Aorta (tissue), 5 donors: ENCODE data around the gene LDLRAD4. TPM values are rescaled to one million over a fixed set of nuclear protein-coding genes. Genes with fewer than 3 reads are reported as not detected.

Source experiments
- ATAC-seq: fragments of 200-7000 bp; cut with Tn5 transposase; one replicate; pipeline ENCODE4 v1.9.1; 2022; ENCODE audit warnings: moderate library complexity; ENCODE audit not compliant: low FRiP score
- DNase-seq, 2 donors: peaks; one replicate each; pipeline ENCODE4 v3.0.0-alpha.2; 2020
- H3K27ac ChIP-seq, 2 donors: one replicate each; pipeline ENCODE4 v1.5.1; 2013; ENCODE audit warnings: low read length in 2 of 2, mild to moderate bottlenecking in 2 of 2, moderate library complexity in 2 of 2, control low read depth in 1 of 2, inconsistent platforms in 1 of 2, low read depth in 1 of 2
- H3K27me3 ChIP-seq, 2 donors: one replicate each; pipeline ENCODE4 v1.6.1; 2013; ENCODE audit warnings: control low read depth in 1 of 2, low read length in 1 of 2, mild to moderate bottlenecking in 1 of 2, moderate library complexity in 1 of 2; ENCODE audit not compliant: insufficient read depth in 2 of 2, control insufficient read depth in 1 of 2
- H3K36me3 ChIP-seq, 2 donors: one replicate each; pipeline ENCODE4 v1.6.1; 2013; ENCODE audit warnings: control low read depth in 1 of 2, low read length in 1 of 2, mild to moderate bottlenecking in 1 of 2; ENCODE audit not compliant: insufficient read depth in 2 of 2, control insufficient read depth in 1 of 2
- H3K4me1 ChIP-seq, 2 donors: one replicate each; pipeline ENCODE4 v1.6.1; 2013; ENCODE audit warnings: low read length in 2 of 2, control low read depth in 1 of 2, mild to moderate bottlenecking in 1 of 2, moderate library complexity in 1 of 2; ENCODE audit not compliant: insufficient read depth in 2 of 2, control insufficient read depth in 1 of 2
- H3K4me3 ChIP-seq, 2 donors: one replicate each; pipeline ENCODE4 v1.5.1; 2013; ENCODE audit warnings: low read length in 2 of 2, control low read depth in 1 of 2, mild to moderate bottlenecking in 1 of 2
- H3K9me3 ChIP-seq: one replicate; pipeline ENCODE4 v1.6.1; 2013; ENCODE audit warnings: mild to moderate bottlenecking, low read length; ENCODE audit not compliant: control insufficient read depth
- WGBS, 2 donors: extraction: QIAGEN DNeasy Blood & Tissue Kit; methylation state at CpG; one replicate each; pipeline ENCODE4 v1.1.7; 2013; 5-methylcytosine and 5-hydroxymethylcytosine counted together
- intact Hi-C, 2 donors: fragments of 100-400 bp; cut with DNase I; formaldehyde crosslinking; loops; one replicate each; pipeline versions ENCODE4 v1.14.2 to v1.15.0; 2022
- polyA plus RNA-seq, 2 donors: library from polyadenylated mRNA; stranded (reverse); fragments of 200-250 nt; gene quantifications; one replicate each; pipeline ENCODE4 v1.2.3, GENCODE V29; 2013
- total RNA-seq, 2 donors: library from RNA; stranded (reverse); fragmentation: NEBNext Ultra II Directional; extraction: Animal tissue kit (Norgen Biotek cat#: 25700); gene quantifications; one replicate each; pipeline ENCODE4 v1.2.1, GENCODE V29; 2021
- donor health status: healthy with polysubstance abuse.
- donor health status: Bipolar disorder and iron deficiency.
- donor health status: DM: no; HTN: no; CAD: no.
- donor health status: DM: no; HTN: no; CAD: no.
- donor health status: DM: yes; HTN: yes; CAD: no.

LDLRAD4 gene
- total and polyA plus RNA-seq, 4 donors = 7.0 to 112 (median 36.9) TPM

DNA sequence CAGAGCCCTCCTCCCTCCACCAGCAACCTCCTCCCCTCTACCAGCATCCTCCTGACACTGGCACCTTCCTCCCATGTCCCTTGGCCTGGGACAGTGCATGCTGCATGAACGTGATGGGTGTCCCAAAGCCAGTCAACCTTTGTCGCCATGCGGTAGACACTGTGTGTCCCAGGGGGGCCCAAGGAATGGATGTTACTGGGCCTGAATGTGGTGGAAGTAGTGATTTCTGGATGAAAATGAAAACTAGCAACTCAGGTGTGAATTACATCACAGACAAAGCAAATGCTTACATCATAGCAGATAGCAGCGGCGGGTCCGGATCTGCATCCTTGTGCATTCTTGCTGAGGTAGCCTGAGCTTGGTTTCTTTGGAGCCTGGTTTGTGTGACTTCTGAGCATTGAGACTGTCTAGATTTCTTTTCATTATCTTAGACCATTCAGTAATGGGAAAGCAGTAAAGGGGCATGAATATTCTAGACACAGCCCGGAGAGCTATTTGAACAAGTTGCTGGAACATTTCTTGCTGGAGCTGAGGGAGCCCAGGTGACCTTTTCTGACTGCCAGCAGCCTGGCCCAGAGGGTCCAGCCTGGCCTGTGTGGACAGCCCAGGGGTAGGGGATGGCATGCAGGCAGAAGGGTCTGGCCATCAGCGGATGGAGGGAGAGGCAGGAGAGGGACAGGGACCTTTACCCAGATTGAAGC lies 407.4 kb downstream of the LDLRAD4 start:
- Histone ChIP-seq H3K9me3 (no peaks in the 10 kb centered on the region), H3K27ac (no peak overlapping the region), H3K36me3 (peaks cover 0 to 2% of the 10 kb centered on the region in 2 donors), H3K4me1 (no peaks in the 10 kb centered on the region), H3K27me3 (no peaks in the 10 kb centered on the region), H3K4me3 (no peak overlapping the region)
- no peak for DNase-seq
- ATAC-seq = no peak
- WGBS, 2 donors = 86 to 91% methylated on average over 8 of the region's 8 CpGs
- intact Hi-C loops = no loop called here

DNA sequence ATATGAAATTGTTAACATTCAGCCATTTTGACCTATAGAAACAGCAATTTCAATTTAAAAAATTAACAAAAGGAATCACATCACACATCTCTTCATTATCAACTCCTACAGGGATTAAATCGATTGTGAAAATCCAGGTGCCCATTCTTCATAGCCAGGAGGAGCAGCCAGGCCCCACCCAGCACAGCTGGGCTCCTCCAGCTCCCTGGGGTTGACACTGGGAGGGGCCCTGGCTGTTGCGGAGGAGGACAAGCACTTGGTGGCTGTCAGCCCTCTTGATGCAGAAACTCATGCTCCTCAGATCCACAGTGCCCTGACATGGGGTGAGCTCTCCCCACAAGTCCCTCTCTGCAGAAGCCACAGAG lies 408.0 kb downstream of the LDLRAD4 start:
- intact Hi-C loops = no loop called here
- no peak overlapping the region for H3K4me3 ChIP-seq
- H3K9me3 ChIP-seq = no peaks in the 10 kb centered on the region
- DNase-seq (no peak), ATAC-seq (no peak)
- 85 to 87% methylated on average over 2 of the region's 2 CpGs for WGBS, 2 donors
- H3K27ac ChIP-seq = no peak overlapping the region
- H3K4me1 ChIP-seq = no peaks in the 10 kb centered on the region
- no peaks in the 10 kb centered on the region for H3K36me3 ChIP-seq
- H3K27me3 ChIP-seq = no peaks in the 10 kb centered on the region

DNA sequence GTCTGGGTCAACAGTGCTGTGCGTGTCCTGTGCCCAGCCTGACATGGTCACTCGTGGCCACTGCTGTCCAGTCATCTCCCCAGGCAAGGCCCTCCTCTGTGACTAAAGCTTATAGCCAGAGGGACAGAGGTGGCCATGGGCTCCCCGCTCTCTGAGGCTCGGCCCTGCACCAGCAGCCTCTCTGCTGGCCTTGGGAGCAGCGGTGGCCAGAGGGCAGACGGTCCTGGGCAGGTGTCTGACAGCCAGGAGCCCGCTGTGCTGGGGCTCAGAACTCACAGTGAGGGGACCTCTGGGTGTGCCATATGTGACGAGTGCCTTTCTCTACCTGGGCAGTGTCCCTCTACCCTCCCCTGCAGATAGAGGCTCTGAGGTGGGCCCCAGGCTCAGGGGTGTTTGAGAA lies 409.1 kb downstream of the LDLRAD4 start:
- intact Hi-C loops = no loop called here
- no peak for ATAC-seq
- Histone ChIP-seq H3K27ac (no peak overlapping the region), H3K4me3 (no peak overlapping the region), H3K27me3 (no peaks in the 10 kb centered on the region), H3K4me1 (no peaks in the 10 kb centered on the region), H3K9me3 (no peaks in the 10 kb centered on the region), H3K36me3 (no peaks in the 10 kb centered on the region)
- 86 to 89% methylated on average over 8 of the region's 8 CpGs for WGBS, 2 donors
- no peak for DNase-seq

DNA sequence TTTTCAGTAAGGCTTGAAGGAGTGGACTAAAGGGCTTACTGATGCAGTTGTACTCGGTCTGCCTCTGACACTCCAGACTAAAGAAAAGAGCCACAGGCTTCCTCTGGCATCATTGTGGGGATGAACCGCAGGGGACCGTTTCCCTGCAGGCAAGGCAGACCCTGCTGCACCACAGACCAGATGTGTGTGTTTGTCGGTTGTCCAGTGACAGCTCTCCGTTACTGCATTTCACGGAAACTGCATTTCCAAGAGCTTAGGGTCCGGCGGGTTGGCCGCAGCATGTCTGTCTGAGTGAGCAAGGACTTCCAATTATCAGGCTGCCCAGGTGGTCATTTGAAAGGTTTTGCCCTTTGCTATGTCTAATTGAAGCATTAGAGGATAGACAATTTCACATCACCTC lies 409.7 kb downstream of the LDLRAD4 start:
- DNase-seq (no peak), ATAC-seq (no peak)
- Histone ChIP-seq H3K36me3 (no peaks in the 10 kb centered on the region), H3K27me3 (no peaks in the 10 kb centered on the region), H3K4me3 (no peak overlapping the region), H3K9me3 (no peaks in the 10 kb centered on the region), H3K4me1 (no peaks in the 10 kb centered on the region), H3K27ac (no peak overlapping the region)
- intact Hi-C loops = no loop called here
- WGBS, 2 donors = 75 to 77% methylated on average over 9 of the region's 9 CpGs

DNA sequence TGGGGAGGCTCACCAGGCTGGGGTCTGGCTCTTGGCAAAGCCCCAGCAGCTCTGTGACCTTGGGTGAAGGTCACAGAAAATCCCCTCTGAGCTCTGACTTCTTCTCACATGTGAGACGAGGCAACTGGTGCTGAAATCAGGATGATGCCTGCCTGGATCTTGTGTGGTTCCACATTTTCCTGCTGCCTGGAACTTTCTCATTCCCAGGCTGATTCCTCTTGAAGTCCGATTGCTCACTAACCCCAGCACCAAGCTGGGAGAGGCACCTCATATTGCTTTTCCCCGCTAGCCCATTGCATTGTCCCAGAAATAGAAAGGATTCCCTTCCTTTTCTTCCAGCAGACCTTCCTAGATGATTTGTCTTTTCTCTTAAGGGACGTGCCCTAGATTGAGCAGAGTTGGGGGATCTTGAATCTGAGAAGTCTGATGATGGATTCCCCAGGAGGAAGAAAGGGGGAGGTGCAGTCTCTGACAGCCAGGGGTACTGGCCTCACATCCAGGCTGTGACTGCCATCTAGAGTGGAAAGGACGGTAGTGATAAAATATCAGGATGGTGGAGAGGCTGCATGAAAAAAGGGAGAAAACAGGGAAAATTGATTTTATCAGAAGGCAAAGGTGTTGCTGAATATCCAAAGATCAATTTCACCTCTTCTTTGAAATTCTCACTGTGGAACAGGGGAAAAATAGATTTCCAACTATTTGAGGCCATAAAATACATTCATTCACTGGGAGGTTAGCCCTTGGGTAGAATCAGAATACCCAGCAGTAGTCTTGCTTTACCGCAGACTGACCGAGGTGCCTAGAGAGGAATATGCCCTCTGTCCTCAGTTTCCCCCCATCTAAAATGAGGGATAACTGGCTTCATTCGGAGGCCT lies 411.5 kb downstream of the LDLRAD4 start:
- no peak overlapping the region for H3K4me3 ChIP-seq
- DNase-seq = no peak
- H3K27ac ChIP-seq = no peak overlapping the region
- H3K9me3 ChIP-seq = no peaks in the 10 kb centered on the region
- ATAC-seq = peak; percentile 82
- intact Hi-C loops = loop anchor here (5.0 kb wide), 1 partner anchor 413 kb away; the partner anchor contains the start of gene LDLRAD4 (in 2 of the 2)
- no peaks in the 10 kb centered on the region for H3K27me3 ChIP-seq
- H3K36me3 ChIP-seq = no peaks in the 10 kb centered on the region
- 42 to 45% methylated on average over 8 of the region's 8 CpGs for WGBS, 2 donors
- no peaks in the 10 kb centered on the region for H3K4me1 ChIP-seq

DNA sequence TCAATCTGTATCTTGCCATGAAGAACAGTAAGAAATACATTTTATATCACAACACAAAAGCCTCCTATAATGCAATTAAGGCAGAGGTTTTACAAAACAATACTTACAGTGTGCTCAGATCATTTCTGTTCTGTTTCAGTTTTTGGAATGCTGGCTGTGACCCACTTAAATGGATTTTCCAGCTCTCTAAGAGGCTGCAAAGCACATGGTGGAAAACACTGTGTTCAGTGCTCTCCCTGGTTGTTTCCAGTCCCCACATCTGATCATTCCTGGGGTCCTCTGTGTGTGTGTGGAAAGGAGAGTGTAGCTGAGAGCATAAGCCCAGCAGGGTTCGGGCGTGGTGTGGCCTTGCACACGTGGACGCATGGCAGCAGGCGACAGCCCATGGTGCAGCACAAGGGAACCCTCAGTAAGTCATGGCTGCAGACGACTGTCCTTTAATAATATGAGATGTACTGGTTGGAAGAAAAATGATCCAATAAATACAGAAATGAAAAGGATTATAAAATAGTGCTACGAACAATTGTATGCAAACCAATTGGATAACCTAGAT lies 412.2 kb downstream of the LDLRAD4 start:
- intact Hi-C loops = loop anchor here (5.0 kb wide), 1 partner anchor 413 kb away; the partner anchor contains the start of gene LDLRAD4 (in 2 of the 2)
- no peak overlapping the region for H3K27ac ChIP-seq
- no peaks in the 10 kb centered on the region for H3K4me1 ChIP-seq
- H3K4me3 ChIP-seq = no peak overlapping the region
- no peaks in the 10 kb centered on the region for H3K9me3 ChIP-seq
- no peak for ATAC-seq
- no peaks in the 10 kb centered on the region for H3K36me3 ChIP-seq
- H3K27me3 ChIP-seq = no peaks in the 10 kb centered on the region
- DNase-seq = no peak
- 83 to 85% methylated on average over 7 of the region's 7 CpGs for WGBS, 2 donors

DNA sequence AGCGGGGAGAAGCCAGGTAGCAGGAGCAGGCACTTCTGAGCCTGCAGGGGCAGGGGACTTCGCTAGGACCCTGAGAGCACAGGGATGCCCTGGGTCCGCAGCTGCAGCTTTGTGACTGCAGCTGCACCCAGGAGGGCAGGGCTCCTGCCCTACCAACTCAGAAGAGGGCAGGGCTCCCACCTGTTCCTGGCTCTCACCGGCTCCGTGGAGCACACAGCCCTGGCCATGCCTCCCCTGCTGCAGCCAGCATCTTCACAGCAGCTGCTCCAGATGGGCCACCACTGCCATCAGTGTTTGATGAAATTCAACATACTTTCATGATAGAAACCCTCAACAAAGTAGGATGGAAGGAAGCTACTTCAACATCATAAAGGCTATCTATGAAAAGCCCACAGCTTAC lies 415.1 kb downstream of the LDLRAD4 start:
- no peaks in the 10 kb centered on the region for H3K4me1 ChIP-seq
- ATAC-seq (no peak), DNase-seq (no peak)
- no peak overlapping the region for H3K4me3 ChIP-seq
- no peaks in the 10 kb centered on the region for H3K27me3 ChIP-seq
- H3K9me3 ChIP-seq = no peaks in the 10 kb centered on the region
- 98 to 100% methylated on average over 5 of the region's 5 CpGs for WGBS, 2 donors
- intact Hi-C loops = loop anchor here (5.0 kb wide), 1 partner anchor 416 kb away; the partner anchor contains the start of gene LDLRAD4 (in 2 of the 2)
- no peak overlapping the region for H3K27ac ChIP-seq
- no peaks in the 10 kb centered on the region for H3K36me3 ChIP-seq

DNA sequence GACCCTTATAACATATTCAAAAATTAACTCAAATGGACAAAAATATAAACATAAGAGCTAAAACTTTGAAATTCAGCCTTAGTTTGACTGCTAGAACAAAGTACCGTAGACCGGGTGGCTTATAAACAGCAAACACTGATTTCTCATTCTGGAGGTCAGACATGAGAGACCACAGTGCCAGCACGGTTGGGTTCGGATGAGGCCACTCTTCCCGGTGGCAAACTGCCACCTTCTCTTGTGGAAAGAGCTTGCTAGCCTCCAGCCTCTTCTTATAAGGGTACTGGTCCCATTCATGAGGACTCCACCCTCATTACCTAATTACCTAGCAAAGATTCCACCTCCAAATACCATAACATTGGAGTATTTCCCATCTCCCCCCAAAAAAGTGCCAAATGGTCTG lies 416.5 kb downstream of the LDLRAD4 start:
- DNase-seq (no peak), ATAC-seq (no peak)
- no peak overlapping the region for H3K27ac ChIP-seq
- no peaks in the 10 kb centered on the region for H3K9me3 ChIP-seq
- H3K27me3 ChIP-seq = no peaks in the 10 kb centered on the region
- no peak overlapping the region for H3K4me3 ChIP-seq
- H3K4me1 ChIP-seq = no peaks in the 10 kb centered on the region
- intact Hi-C loops = no loop called here
- no peaks in the 10 kb centered on the region for H3K36me3 ChIP-seq
- 9 to 14% methylated on average over 5 of the region's 5 CpGs for WGBS, 2 donors
